ENCODE measurements around the gene NACC2. TPM values are rescaled to one million over a fixed set of nuclear protein-coding genes. Genes with fewer than 3 reads are reported as not detected.

The NACC2 gene
- total and polyA plus RNA-seq, 2 donors from 2014 or later: 7.1 to 30.9 TPM

GRCh38 chr9:136002881-136003280 is 92.2 kb downstream of the NACC2 start:
- peak in 4 of 5 donors; percentile 35 to 91 (median 62) for DNase-seq
- H3K27me3 ChIP-seq (ENCODE audit: control insufficient read depth, insufficient read depth, low read length): no peaks in the 10 kb centered on the region
- H3K9me3 ChIP-seq (ENCODE audit: control insufficient read depth in 2 of 3, insufficient read depth in 1 of 3, low read length in 3 of 3): no peaks in the 10 kb centered on the region
- peaks cover 0 to 7% (median 0%) of the 10 kb centered on the region in 3 donors for H3K4me1 ChIP-seq (ENCODE audit: control insufficient read depth in 2 of 3, insufficient read depth in 2 of 3, low read depth in 1 of 3, low read length in 3 of 3)
- H3K4me3 ChIP-seq (ENCODE audit: low read length in 3 of 3): no peak overlapping the region
- H3K9ac ChIP-seq (ENCODE audit: low read length in 3 of 3): no peak overlapping the region
- TF ChIP-seq, protein P1, sequence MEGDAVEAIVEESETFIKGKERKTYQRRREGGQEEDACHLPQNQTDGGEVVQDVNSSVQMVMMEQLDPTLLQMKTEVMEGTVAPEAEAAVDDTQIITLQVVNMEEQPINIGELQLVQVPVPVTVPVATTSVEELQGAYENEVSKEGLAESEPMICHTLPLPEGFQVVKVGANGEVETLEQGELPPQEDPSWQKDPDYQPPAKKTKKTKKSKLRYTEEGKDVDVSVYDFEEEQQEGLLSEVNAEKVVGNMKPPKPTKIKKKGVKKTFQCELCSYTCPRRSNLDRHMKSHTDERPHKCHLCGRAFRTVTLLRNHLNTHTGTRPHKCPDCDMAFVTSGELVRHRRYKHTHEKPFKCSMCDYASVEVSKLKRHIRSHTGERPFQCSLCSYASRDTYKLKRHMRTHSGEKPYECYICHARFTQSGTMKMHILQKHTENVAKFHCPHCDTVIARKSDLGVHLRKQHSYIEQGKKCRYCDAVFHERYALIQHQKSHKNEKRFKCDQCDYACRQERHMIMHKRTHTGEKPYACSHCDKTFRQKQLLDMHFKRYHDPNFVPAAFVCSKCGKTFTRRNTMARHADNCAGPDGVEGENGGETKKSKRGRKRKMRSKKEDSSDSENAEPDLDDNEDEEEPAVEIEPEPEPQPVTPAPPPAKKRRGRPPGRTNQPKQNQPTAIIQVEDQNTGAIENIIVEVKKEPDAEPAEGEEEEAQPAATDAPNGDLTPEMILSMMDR (IDR thresholded peaks at IDR 0.05; ENCODE audit: borderline replicate concordance, extremely low read depth, insufficient read depth): no peak
- FAIRE-seq: no peak
- H3K36me3 ChIP-seq (ENCODE audit: control insufficient read depth in 2 of 3, insufficient read depth in 3 of 3, low read length in 3 of 3): no peaks in the 10 kb centered on the region
- intact Hi-C loops (cut with DNase I): no loop called here
- no peak overlapping the region for H3K27ac ChIP-seq (ENCODE audit: low read depth in 2 of 2, low read length in 2 of 2)

GRCh38 chr9:136002215-136002614 is 92.9 kb downstream of the NACC2 start:
- H3K4me1 ChIP-seq (ENCODE audit: control insufficient read depth in 2 of 3, insufficient read depth in 2 of 3, low read depth in 1 of 3, low read length in 3 of 3): peaks cover 0 to 6% (median 0%) of the 10 kb centered on the region in 3 donors
- H3K27me3 ChIP-seq (ENCODE audit: control insufficient read depth, insufficient read depth, low read length): no peaks in the 10 kb centered on the region
- H3K9me3 ChIP-seq (ENCODE audit: control insufficient read depth in 2 of 3, insufficient read depth in 1 of 3, low read length in 3 of 3): no peaks in the 10 kb centered on the region
- H3K9ac ChIP-seq (ENCODE audit: low read length in 3 of 3): no peak overlapping the region
- DNase-seq (no peak), FAIRE-seq (no peak)
- TF ChIP-seq, protein P1 (IDR thresholded peaks at IDR 0.05; ENCODE audit: borderline replicate concordance, extremely low read depth, insufficient read depth): no peak
- intact Hi-C loops (cut with DNase I): no loop called here
- H3K4me3 ChIP-seq (ENCODE audit: low read length in 3 of 3): no peak overlapping the region
- H3K27ac ChIP-seq (ENCODE audit: low read depth in 2 of 2, low read length in 2 of 2): no peak overlapping the region
- no peaks in the 10 kb centered on the region for H3K36me3 ChIP-seq (ENCODE audit: control insufficient read depth in 2 of 3, insufficient read depth in 3 of 3, low read length in 3 of 3)

- Histone ChIP-seq H3K9ac (ENCODE audit: low read length in 3 of 3) (no peak overlapping the region), H3K27me3 (ENCODE audit: control insufficient read depth, insufficient read depth, low read length) (no peaks in the 10 kb centered on the region), H3K36me3 (ENCODE audit: control insufficient read depth in 2 of 3, insufficient read depth in 3 of 3, low read length in 3 of 3) (no peaks in the 10 kb centered on the region), H3K4me1 (ENCODE audit: control insufficient read depth in 2 of 3, insufficient read depth in 2 of 3, low read depth in 1 of 3, low read length in 3 of 3) (peaks cover 0 to 6% (median 0%) of the 10 kb centered on the region in 3 donors), H3K9me3 (ENCODE audit: control insufficient read depth in 2 of 3, insufficient read depth in 1 of 3, low read length in 3 of 3) (no peaks in the 10 kb centered on the region), H3K27ac (ENCODE audit: low read depth in 2 of 2, low read length in 2 of 2) (no peak overlapping the region), H3K4me3 (ENCODE audit: low read length in 3 of 3) (no peak overlapping the region)
- TF ChIP-seq, protein P1 (IDR thresholded peaks at IDR 0.05; ENCODE audit: borderline replicate concordance, extremely low read depth, insufficient read depth): no peak
- FAIRE-seq: no peak
- DNase-seq: no peak
- intact Hi-C loops (cut with DNase I): no loop called here
These were observed 93.9 kb downstream of the NACC2 start for GRCh38 chr9:136001231-136001630.

Data from kidney (tissue), 14 donors.